K562 (cell line): Measurements from ENCODE around the gene GJC2. TPM values are rescaled to one million over a fixed set of nuclear protein-coding genes. Genes with fewer than 3 reads are reported as not detected.

ENCODE experiments used
- ATAC-seq: fragments of 200-7000 bp; cut with Tn5 transposase; 3 replicates; pipeline ENCODE4 v1.9.1; 2020; ENCODE audit warnings: moderate library complexity
- BruUV-seq: library from RNA; stranded (reverse); fragments of 400-500 nt; replicated peaks from 2 replicates; lab custom pipeline; 2021; lab: Mats Ljungman, UMichigan
- CTCF ChIA-PET: fragments of 300-600 bp; formaldehyde crosslinking; extraction: SDS; loops from one replicate; lab custom pipeline; 2021; ENCODE audit warnings: low intra/inter-chr PET ratio; lab: Yijun Ruan, JAX
- POLR2A ChIA-PET: fragments of 300-600, 350-650 bp; sonication (Branson Sonifier 250); formaldehyde crosslinking; extraction: SDS; loops from one replicate; lab custom pipeline; 2021; ENCODE audit warnings: antibody characterized with exemption, inconsistent platforms; lab: Yijun Ruan, JAX
- DNase-seq, 4 experiments: peaks; one replicate each; pipeline versions ENCODE4 v3.0.0 to v3.0.0-alpha.2; 2011 to 2018; ENCODE audit warnings: low spot score in 3 of 4, mixed read lengths in 3 of 4; ENCODE audit errors: extremely low read depth in 1 of 4
- FAIRE-seq: peaks from 2 replicates; lab custom pipeline; 2011; peaks lifted over from hg19 to GRCh38; lab: Jason Lieb, UNC
- H2AFZ ChIP-seq: 2 replicates; pipeline ENCODE4 v1.6.0; 2011; ENCODE audit warnings: low read depth, low read length, control low read depth, inconsistent platforms
- H3K27ac ChIP-seq: fragments of 200-600 bp; 3 replicates; pipeline ENCODE4 v1.8.0; 2011; ENCODE audit warnings: low read depth, mild to moderate bottlenecking, control low read depth, inconsistent platforms, low read length, moderate library complexity, mixed read lengths; ENCODE audit errors: extremely low read depth
- H3K27me3 ChIP-seq, 2 experiments: fragments of 300-600 bp in 1 of 2; 2 replicates in 1 of 2; 3 replicates in 1 of 2; pipeline versions ENCODE4 v1.6.0 to v1.8.0; 2011; ENCODE audit warnings: inconsistent platforms in 2 of 2, low read length in 2 of 2, mild to moderate bottlenecking in 1 of 2, mixed read lengths in 1 of 2, moderate library complexity in 1 of 2; ENCODE audit not compliant: control insufficient read depth in 2 of 2, insufficient read depth in 2 of 2
- H3K36me3 ChIP-seq: fragments of 300-600 bp; 3 replicates; pipeline ENCODE4 v1.8.0; 2011; ENCODE audit warnings: mild to moderate bottlenecking, low read length, inconsistent platforms; ENCODE audit not compliant: control insufficient read depth, insufficient read depth
- H3K4me1 ChIP-seq, 2 experiments: fragments of 200-600 bp in 1 of 2; replicated peaks in 1 of 2; 2 replicates in 1 of 2; 3 replicates in 1 of 2; pipeline versions ENCODE4 v1.5.1 to v1.8.0; 2011; ENCODE audit warnings: inconsistent platforms in 2 of 2, low read length in 2 of 2, mild to moderate bottlenecking in 1 of 2, mixed read lengths in 1 of 2, moderate library complexity in 1 of 2; ENCODE audit not compliant: control insufficient read depth in 2 of 2, insufficient read depth in 2 of 2
- H3K4me2 ChIP-seq: 2 replicates; pipeline ENCODE4 v1.6.1; 2011; ENCODE audit warnings: low read length, control low read depth, inconsistent platforms, mixed read lengths; ENCODE audit not compliant: insufficient read depth
- H3K4me3 ChIP-seq: fragments of 200-600 bp; sonication (generic), shearing (Covaris generic); 2 replicates; pipeline ENCODE4 v1.5.1; 2016; ENCODE audit warnings: control low read depth, inconsistent platforms
- H3K79me2 ChIP-seq: fragments of 200-600 bp; 3 replicates; pipeline ENCODE4 v1.8.0; 2011; ENCODE audit warnings: low read length, inconsistent platforms; ENCODE audit not compliant: control insufficient read depth, insufficient read depth
- H3K9ac ChIP-seq, 2 experiments: 2 replicates each; pipeline versions ENCODE4 v1.6.0 to v1.6.1; 2011; ENCODE audit warnings: low read depth in 2 of 2, low read length in 2 of 2, control low read depth in 1 of 2, inconsistent platforms in 1 of 2, mild to moderate bottlenecking in 1 of 2, mixed read lengths in 1 of 2; ENCODE audit not compliant: insufficient read depth in 1 of 2
- H3K9me1 ChIP-seq: one replicate; pipeline ENCODE4 v1.6.0; 2011; ENCODE audit warnings: inconsistent platforms, mild to moderate bottlenecking, low read length, moderate library complexity; ENCODE audit not compliant: control insufficient read depth, insufficient read depth
- H3K9me3 ChIP-seq: replicated peaks from 2 replicates; pipeline ENCODE4 v1.5.1; 2011; ENCODE audit warnings: low read depth, low read length, inconsistent platforms; ENCODE audit not compliant: control insufficient read depth, insufficient read depth
- H4K20me1 ChIP-seq: replicated peaks from 2 replicates; pipeline ENCODE4 v1.6.1; 2011; ENCODE audit warnings: low read length, inconsistent platforms, mixed read lengths; ENCODE audit not compliant: control insufficient read depth, insufficient read depth
- CREB1 ChIP-seq, 2 experiments: sonication (generic) in 1 of 2; formaldehyde crosslinking in 1 of 2; IDR thresholded peaks; 2 replicates each; pipeline versions ENCODE4 v1.6.1 to v1.8.0; 2012 to 2022; ENCODE audit warnings: inconsistent platforms in 1 of 2, mild to moderate bottlenecking in 1 of 2, missing genetic modification reagents in 1 of 2, moderate library complexity in 1 of 2
- DACH1 ChIP-seq: fragments of 450-650 bp; IDR thresholded peaks from 2 replicates; pipeline ENCODE4 v1.6.1; 2018; ENCODE audit not compliant: partially characterized antibody
- DDX20 ChIP-seq: fragments of 450-650 bp; IDR thresholded peaks from 2 replicates; pipeline ENCODE4 v1.6.1; 2016; ENCODE audit warnings: missing genetic modification characterization, low read depth, mild to moderate bottlenecking, missing compliant biosample characterization, moderate library complexity
- E2F1 ChIP-seq: sonication (generic); formaldehyde crosslinking; IDR thresholded peaks from 2 replicates; pipeline ENCODE4 v1.8.1; 2023; ENCODE audit warnings: mild to moderate bottlenecking, missing genetic modification reagents, moderate library complexity
- HMG20A ChIP-seq: fragments of 450-650 bp; formaldehyde crosslinking; conservative IDR thresholded peaks from 2 replicates; pipeline ENCODE4 v1.4.0; 2020; ENCODE audit warnings: mild to moderate bottlenecking, mixed read lengths
- JUNB ChIP-seq: fragments of 450-650 bp; formaldehyde crosslinking; conservative IDR thresholded peaks from 2 replicates; pipeline ENCODE4 v1.4.0; 2020; ENCODE audit warnings: mild to moderate bottlenecking
- NEUROD1 ChIP-seq: fragments of 150-350 bp; IDR thresholded peaks from 2 replicates; pipeline ENCODE4 v1.6.1; 2014; ENCODE audit warnings: borderline replicate concordance, low read length, low read depth; ENCODE audit not compliant: partially characterized antibody
- POLR3G ChIP-seq: IDR thresholded peaks from 2 replicates; pipeline ENCODE4 v1.6.1; 2011; ENCODE audit not compliant: insufficient read length, insufficient replicate concordance; ENCODE audit errors: extremely low read depth
- RREB1 ChIP-seq: fragments of 250-450 bp; sonication (Bioruptor Pico); IDR thresholded peaks from 2 replicates; pipeline ENCODE4 v1.4.0; 2020
- TCF7L2 ChIP-seq: fragments of 150-350 bp; IDR thresholded peaks from 2 replicates; pipeline ENCODE4 v1.6.1; 2016; ENCODE audit warnings: low read depth, mild to moderate bottlenecking, low read length, moderate library complexity
- ZBED1 ChIP-seq: IDR thresholded peaks from 2 replicates; pipeline ENCODE4 v1.6.1; 2014
- WGBS: fragments of 100-300 bp; shearing (Covaris generic); methylation state at CpG from one replicate; pipeline ENCODE4 v1.1.6; 2016; ENCODE audit warnings: low coverage, mixed read lengths; ENCODE audit not compliant: insufficient coverage; ENCODE audit errors: missing lambda C conversion rate; 5-methylcytosine and 5-hydroxymethylcytosine counted together
- in situ Hi-C: fragments of 300-500 bp; cut with MboI; formaldehyde crosslinking; loops from 4 replicates; pipeline ENCODE4 v1.15.0; 2018; ENCODE audit warnings: inconsistent platforms, mixed read lengths
- intact Hi-C: fragments of 100-400 bp; cut with micrococcal nuclease; formaldehyde crosslinking; loops from 2 replicates; pipeline ENCODE4 v1.14.2; 2022
- polyA plus RNA-seq, 8 experiments: library from polyadenylated mRNA; depleted of rRNA in 4 of 8; stranded (reverse) in 5 of 8; unstranded in 3 of 8; fragments of >200 nt; fragmentation: Nextera tagmentation in 2 of 8; fragmentation: Illumina TruSeq in 1 of 8; extraction: Ambion mirVana in 2 of 8; extraction: Trizol in 1 of 8; gene quantifications; 2 replicates each; pipeline versions ENCODE4 v1.2.1 to v1.2.3, GENCODE V29; 2011 to 2014; ENCODE audit warnings: inconsistent platforms in 1 of 8, missing spikeins in 1 of 8
- total RNA-seq, 7 experiments: library from RNA; depleted of rRNA in 6 of 7; stranded (reverse); fragments of >200 nt in 6 of 7; fragmentation: Illumina TruSeq in 2 of 7; extraction: Trizol in 2 of 7; gene quantifications; 2 replicates each; pipeline versions ENCODE4 v1.2.1 to v1.2.3, GENCODE V29; 2011 to 2021; ENCODE audit warnings: low replicate concordance in 1 of 7
- TF ChIP-seq, protein P1 (sequence below), 2 experiments: fragments of 250-450 bp in 1 of 2; fragments of 450-650 bp in 1 of 2; sonication (Bioruptor Pico) in 1 of 2; IDR thresholded peaks; 2 replicates each; pipeline versions ENCODE4 v1.6.1 to v1.8.0; 2016 to 2021; ENCODE audit warnings: mild to moderate bottlenecking in 2 of 2, moderate library complexity in 2 of 2, missing compliant biosample characterization in 1 of 2, missing genetic modification characterization in 1 of 2

GJC2 gene
- total and polyA plus RNA-seq, 9 of the 15 experiments (the other 6 are each of a cell fraction or from before 2014, with no cell fraction given), result 0.03 to 0.62 (median 0.11) TPM; not detected in 2

- in situ Hi-C loops, result no loop called here
- H3K79me2 ChIP-seq, result peaks cover 10% of the 10 kb centered on the region
- intact Hi-C loops, result loop anchor here (1.0 kb wide), 1 partner anchor 19 kb away; no protein-coding TSS in a partner anchor
- TSS peak; percentile 86 for BruUV-seq
- peak; percentile 0; the same call in 2 of the 3 replicates for ATAC-seq
- 7% methylated on average over 20 of the region's 20 CpGs for WGBS
- peaks cover 18 to 53% of the 10 kb centered on the region in 2 experiments for H3K4me1 ChIP-seq
- peak overlapping the region; percentile 78 for H3K4me3 ChIP-seq
- no peaks in the 10 kb centered on the region for H3K27me3 ChIP-seq
- ChIA-PET CTCF (interaction anchor here (1.0 kb wide), 1 partner anchor 24 kb away, joined by 4 read pairs; no protein-coding TSS in a partner anchor), POLR2A (interaction anchor here (0.6 to 5.8 kb wide), 15 partner anchors 8 to 1221 kb away, joined by 3 to 47 read pairs (median 5); partner anchors contain the start of gene GJC2)
- H3K4me2 ChIP-seq, result peak overlapping the region; percentile 94
- DNase-seq, result peak in 2 of 4 experiments; percentile 59 to 81
- H4K20me1 ChIP-seq, result peaks cover 6% of the 10 kb centered on the region
- H3K36me3 ChIP-seq, result no peaks in the 10 kb centered on the region
- H3K27ac ChIP-seq, result peak overlapping the region; percentile 70
- no peaks in the 10 kb centered on the region for H3K9me3 ChIP-seq
- peak overlapping the region; percentile 67 to 85 for H3K9ac ChIP-seq
- peak; percentile 88 for FAIRE-seq
- H2AFZ ChIP-seq, result peak overlapping the region; percentile 82
- peaks cover 12% of the 10 kb centered on the region for H3K9me1 ChIP-seq
- TF ChIP-seq POLR3G (no peak), DDX20 (tag) (no peak), NEUROD1 (no peak), ZBED1 (no peak; the same call in 1 of the 2 replicates), RREB1 (CRISPR knock-in tag) (peak; percentile 84; the same call in 1 of the 2 replicates), DACH1 (no peak), CREB1 (IDR thresholded peaks at IDR 0.05) (0 out of 2 replicates have a peak, but pooled peaks have one; percentile 48), CREB1 (CRISPR knock-in tag; IDR thresholded peaks at IDR 0.05) (no peak), JUNB (CRISPR knock-in tag) (no peak), HMG20A (peak; percentile 85; the same call in 1 of the 2 replicates), TCF7L2 (no peak), E2F1 (no peak)
- TF ChIP-seq, protein P1, sequence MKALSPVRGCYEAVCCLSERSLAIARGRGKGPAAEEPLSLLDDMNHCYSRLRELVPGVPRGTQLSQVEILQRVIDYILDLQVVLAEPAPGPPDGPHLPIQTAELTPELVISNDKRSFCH (CRISPR knock-in tag; IDR thresholded peaks at IDR 0.05), result no peak
- TF ChIP-seq, protein P1 (tag; IDR thresholded peaks at IDR 0.05), result peak; percentile 88
These were observed 15.0 kb downstream of the GJC2 start for GRCh38 chr1:228164561-228165371.
